ENCODE results near the gene TRAPPC1. TPM values are rescaled to one million over a fixed set of nuclear protein-coding genes. Genes with fewer than 3 reads are reported as not detected.

Gene TRAPPC1
- total and polyA plus RNA-seq, 4 donors: 15.9 to 96.9 (median 57.2) TPM

DNA sequence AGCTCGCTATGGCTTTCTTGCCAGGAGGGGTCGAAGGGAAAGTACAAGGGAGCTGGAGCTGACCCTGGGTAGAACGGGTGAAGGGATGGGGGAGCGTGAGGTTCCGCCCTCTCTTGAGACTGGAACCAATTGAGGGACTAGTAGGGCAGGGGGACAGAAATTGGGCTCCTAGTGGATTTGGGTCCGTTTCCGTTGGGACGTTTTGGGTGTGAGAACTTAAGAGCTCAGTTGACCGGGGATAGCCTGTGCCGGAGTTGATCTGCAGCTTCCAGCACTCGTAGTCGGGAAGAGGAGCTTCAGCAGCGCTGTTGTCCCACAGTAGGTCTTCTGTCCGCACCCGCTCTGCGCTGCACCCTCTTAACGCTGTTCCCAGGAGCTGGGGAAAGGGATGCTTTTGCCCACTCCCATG, 741 bp upstream of the TRAPPC1 start:
- peaks cover 0 to 12% (median 10%) of the 10 kb centered on the region in 4 donors for H3K36me3 ChIP-seq (ENCODE audit: control insufficient read depth in 4 of 4, insufficient read depth in 3 of 4, low read depth in 1 of 4, low read length in 3 of 4)
- H3K4me3 ChIP-seq (ENCODE audit: low read depth in 1 of 3, low read length in 3 of 3): peak overlapping the region; percentile 69 to 95 (median 86)
- peak overlapping the region; percentile 8 to 88 for H3K9ac ChIP-seq (ENCODE audit: low read depth in 1 of 2, low read length in 2 of 2)
- WGBS: 2% methylated on average over 17 of the region's 17 CpGs
- peak; percentile 52 for DNase-seq (ENCODE audit: low spot score)
- no peak for TF ChIP-seq GABPA (IDR thresholded peaks at IDR 0.05 in 1 of 2, conservative IDR thresholded peaks at IDR 0.05 in 1 of 2)
- TF ChIP-seq ATF3 (IDR thresholded peaks at IDR 0.05): no peak
- TF ChIP-seq HNF4G (IDR thresholded peaks at IDR 0.05): no peak
- no peak for TF ChIP-seq ZBTB33 (IDR thresholded peaks at IDR 0.05)
- no peak for TF ChIP-seq TAF1 (conservative IDR thresholded peaks at IDR 0.05)
- TF ChIP-seq RXRA (IDR thresholded peaks at IDR 0.05): no peak
- TF ChIP-seq NR2F2 (IDR thresholded peaks at IDR 0.05): no peak
- TF ChIP-seq, protein P1, sequence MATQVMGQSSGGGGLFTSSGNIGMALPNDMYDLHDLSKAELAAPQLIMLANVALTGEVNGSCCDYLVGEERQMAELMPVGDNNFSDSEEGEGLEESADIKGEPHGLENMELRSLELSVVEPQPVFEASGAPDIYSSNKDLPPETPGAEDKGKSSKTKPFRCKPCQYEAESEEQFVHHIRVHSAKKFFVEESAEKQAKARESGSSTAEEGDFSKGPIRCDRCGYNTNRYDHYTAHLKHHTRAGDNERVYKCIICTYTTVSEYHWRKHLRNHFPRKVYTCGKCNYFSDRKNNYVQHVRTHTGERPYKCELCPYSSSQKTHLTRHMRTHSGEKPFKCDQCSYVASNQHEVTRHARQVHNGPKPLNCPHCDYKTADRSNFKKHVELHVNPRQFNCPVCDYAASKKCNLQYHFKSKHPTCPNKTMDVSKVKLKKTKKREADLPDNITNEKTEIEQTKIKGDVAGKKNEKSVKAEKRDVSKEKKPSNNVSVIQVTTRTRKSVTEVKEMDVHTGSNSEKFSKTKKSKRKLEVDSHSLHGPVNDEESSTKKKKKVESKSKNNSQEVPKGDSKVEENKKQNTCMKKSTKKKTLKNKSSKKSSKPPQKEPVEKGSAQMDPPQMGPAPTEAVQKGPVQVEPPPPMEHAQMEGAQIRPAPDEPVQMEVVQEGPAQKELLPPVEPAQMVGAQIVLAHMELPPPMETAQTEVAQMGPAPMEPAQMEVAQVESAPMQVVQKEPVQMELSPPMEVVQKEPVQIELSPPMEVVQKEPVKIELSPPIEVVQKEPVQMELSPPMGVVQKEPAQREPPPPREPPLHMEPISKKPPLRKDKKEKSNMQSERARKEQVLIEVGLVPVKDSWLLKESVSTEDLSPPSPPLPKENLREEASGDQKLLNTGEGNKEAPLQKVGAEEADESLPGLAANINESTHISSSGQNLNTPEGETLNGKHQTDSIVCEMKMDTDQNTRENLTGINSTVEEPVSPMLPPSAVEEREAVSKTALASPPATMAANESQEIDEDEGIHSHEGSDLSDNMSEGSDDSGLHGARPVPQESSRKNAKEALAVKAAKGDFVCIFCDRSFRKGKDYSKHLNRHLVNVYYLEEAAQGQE (IDR thresholded peaks at IDR 0.05): no peak
- TF ChIP-seq, protein P2, sequence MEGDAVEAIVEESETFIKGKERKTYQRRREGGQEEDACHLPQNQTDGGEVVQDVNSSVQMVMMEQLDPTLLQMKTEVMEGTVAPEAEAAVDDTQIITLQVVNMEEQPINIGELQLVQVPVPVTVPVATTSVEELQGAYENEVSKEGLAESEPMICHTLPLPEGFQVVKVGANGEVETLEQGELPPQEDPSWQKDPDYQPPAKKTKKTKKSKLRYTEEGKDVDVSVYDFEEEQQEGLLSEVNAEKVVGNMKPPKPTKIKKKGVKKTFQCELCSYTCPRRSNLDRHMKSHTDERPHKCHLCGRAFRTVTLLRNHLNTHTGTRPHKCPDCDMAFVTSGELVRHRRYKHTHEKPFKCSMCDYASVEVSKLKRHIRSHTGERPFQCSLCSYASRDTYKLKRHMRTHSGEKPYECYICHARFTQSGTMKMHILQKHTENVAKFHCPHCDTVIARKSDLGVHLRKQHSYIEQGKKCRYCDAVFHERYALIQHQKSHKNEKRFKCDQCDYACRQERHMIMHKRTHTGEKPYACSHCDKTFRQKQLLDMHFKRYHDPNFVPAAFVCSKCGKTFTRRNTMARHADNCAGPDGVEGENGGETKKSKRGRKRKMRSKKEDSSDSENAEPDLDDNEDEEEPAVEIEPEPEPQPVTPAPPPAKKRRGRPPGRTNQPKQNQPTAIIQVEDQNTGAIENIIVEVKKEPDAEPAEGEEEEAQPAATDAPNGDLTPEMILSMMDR (IDR thresholded peaks at IDR 0.05; ENCODE audit: low read depth, low read length, missing input control): no peak
- TF ChIP-seq HNF4A (conservative IDR thresholded peaks at IDR 0.05): no peak
- TF ChIP-seq JUND (IDR thresholded peaks at IDR 0.05): no peak
- no peak for TF ChIP-seq EGR1 (IDR thresholded peaks at IDR 0.05; ENCODE audit: low read depth in 2 of 2)
- TF ChIP-seq RAD21 (IDR thresholded peaks at IDR 0.05): no peak
- TF ChIP-seq FOXA1 (IDR thresholded peaks at IDR 0.05): no peak
- no peak for TF ChIP-seq FOXA2 (IDR thresholded peaks at IDR 0.05)
- TF ChIP-seq YY1 (IDR thresholded peaks at IDR 0.05): no peak
- TF ChIP-seq SP1 (IDR thresholded peaks at IDR 0.05): no peak
- TF ChIP-seq, protein P3, sequence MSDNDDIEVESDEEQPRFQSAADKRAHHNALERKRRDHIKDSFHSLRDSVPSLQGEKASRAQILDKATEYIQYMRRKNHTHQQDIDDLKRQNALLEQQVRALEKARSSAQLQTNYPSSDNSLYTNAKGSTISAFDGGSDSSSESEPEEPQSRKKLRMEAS (IDR thresholded peaks at IDR 0.05): no peak
- peak overlapping the region; percentile 57 to 73 for H3K27ac ChIP-seq (ENCODE audit: low read depth in 1 of 2, low read length in 2 of 2)
- H3K4me1 ChIP-seq (ENCODE audit: control insufficient read depth in 4 of 4, insufficient read depth in 4 of 4, low read length in 3 of 4): peaks cover 5 to 27% (median 17%) of the 10 kb centered on the region in 4 donors
- H3K27me3 ChIP-seq (ENCODE audit: control insufficient read depth in 4 of 4, insufficient read depth in 4 of 4, low read length in 3 of 4): no peaks in the 10 kb centered on the region
- no peaks in the 10 kb centered on the region for H3K9me3 ChIP-seq (ENCODE audit: control insufficient read depth in 4 of 4, low read length in 3 of 4)
